Daoy (cell line): ENCODE measurements around the gene TRIM66. TPM values are rescaled to one million over a fixed set of nuclear protein-coding genes. Genes with fewer than 3 reads are reported as not detected.

Experiments
- DNase-seq: peaks from one replicate; pipeline ENCODE4 v3.0.0-alpha.2; 2015; ENCODE audit warnings: low read depth
- total RNA-seq: library from RNA; depleted of rRNA; stranded (reverse); fragments of >200 nt; shearing (Covaris generic); gene quantifications from 2 replicates; pipeline ENCODE4 v1.2.3, GENCODE V29; 2014

Gene TRIM66
- total RNA-seq, 1 experiment from 2014 or later, result 3.7 TPM

GRCh38 chr11:8656291-8656690 lies 26.2 kb downstream of the TRIM66 start:
- no peak for DNase-seq

- DNase-seq, result no peak
Measured at GRCh38 chr11:8654503-8654902, 28.0 kb downstream of the TRIM66 start.

GRCh38 chr11:8652140-8652539 lies 30.3 kb downstream of the TRIM66 start:
- DNase-seq, result peak; percentile 78

GRCh38 chr11:8650401-8650990 lies 32.0 kb downstream of the TRIM66 start:
- no peak for DNase-seq

- peak; percentile 67 for DNase-seq
Measured at GRCh38 chr11:8649361-8649760, 33.1 kb downstream of the TRIM66 start.

GRCh38 chr11:8646873-8647272 lies 35.6 kb downstream of the TRIM66 start:
- no peak for DNase-seq

GRCh38 chr11:8642196-8642841 lies 40.1 kb downstream of the TRIM66 start:
- no peak for DNase-seq

GRCh38 chr11:8641332-8641731 lies 41.1 kb downstream of the TRIM66 start:
- DNase-seq, result no peak

GRCh38 chr11:8640267-8640906 lies 42.1 kb downstream of the TRIM66 start:
- DNase-seq, result no peak

- no peak for DNase-seq
Measured at GRCh38 chr11:8639655-8640054, 42.8 kb downstream of the TRIM66 start.

GRCh38 chr11:8638300-8638699 lies 44.2 kb downstream of the TRIM66 start:
- DNase-seq, result peak; percentile 42

GRCh38 chr11:8636127-8636526 lies 46.3 kb downstream of the TRIM66 start:
- no peak for DNase-seq

GRCh38 chr11:8634498-8634897 lies 48.0 kb downstream of the TRIM66 start:
- no peak for DNase-seq

- DNase-seq, result peak; percentile 14
Measured at GRCh38 chr11:8631395-8632118, 50.9 kb downstream of the TRIM66 start.

- no peak for DNase-seq
Measured at GRCh38 chr11:8624698-8625097, 57.8 kb downstream of the TRIM66 start.

- no peak for DNase-seq
Measured at GRCh38 chr11:8621147-8621546, 61.3 kb downstream of the TRIM66 start.

GRCh38 chr11:8617063-8617462 lies 65.4 kb downstream of the TRIM66 start:
- DNase-seq, result no peak

GRCh38 chr11:8615291-8616032 lies 67.0 kb downstream of the TRIM66 start:
- no peak for DNase-seq

- DNase-seq, result no peak
Measured at GRCh38 chr11:8614497-8614896, 68.0 kb downstream of the TRIM66 start.

GRCh38 chr11:8613036-8613435 lies 69.4 kb downstream of the TRIM66 start:
- no peak for DNase-seq

- no peak for DNase-seq
Measured at GRCh38 chr11:8612522-8612921, 69.9 kb downstream of the TRIM66 start.
